ENCODE data around the gene TBCCD1.

DNA sequence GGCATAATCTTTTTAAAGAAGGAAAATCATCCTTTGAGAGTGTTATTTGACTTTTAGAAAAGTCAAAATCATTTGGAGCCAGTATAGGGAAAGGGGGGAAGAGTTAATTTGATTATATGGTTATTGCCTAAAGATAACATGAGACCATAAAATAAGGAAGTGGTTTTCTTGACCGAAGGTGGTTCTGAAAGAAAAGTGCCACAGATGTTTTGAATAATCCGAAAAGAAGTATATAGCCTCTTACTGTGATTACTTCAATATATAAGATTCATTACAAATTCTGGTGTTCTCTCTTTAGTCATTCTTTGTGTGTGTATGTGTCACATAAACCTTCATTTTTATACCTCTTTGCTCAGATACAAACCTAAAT is 4.5 kb upstream of the TBCCD1 start:
- TF ChIP-seq, protein P1, sequence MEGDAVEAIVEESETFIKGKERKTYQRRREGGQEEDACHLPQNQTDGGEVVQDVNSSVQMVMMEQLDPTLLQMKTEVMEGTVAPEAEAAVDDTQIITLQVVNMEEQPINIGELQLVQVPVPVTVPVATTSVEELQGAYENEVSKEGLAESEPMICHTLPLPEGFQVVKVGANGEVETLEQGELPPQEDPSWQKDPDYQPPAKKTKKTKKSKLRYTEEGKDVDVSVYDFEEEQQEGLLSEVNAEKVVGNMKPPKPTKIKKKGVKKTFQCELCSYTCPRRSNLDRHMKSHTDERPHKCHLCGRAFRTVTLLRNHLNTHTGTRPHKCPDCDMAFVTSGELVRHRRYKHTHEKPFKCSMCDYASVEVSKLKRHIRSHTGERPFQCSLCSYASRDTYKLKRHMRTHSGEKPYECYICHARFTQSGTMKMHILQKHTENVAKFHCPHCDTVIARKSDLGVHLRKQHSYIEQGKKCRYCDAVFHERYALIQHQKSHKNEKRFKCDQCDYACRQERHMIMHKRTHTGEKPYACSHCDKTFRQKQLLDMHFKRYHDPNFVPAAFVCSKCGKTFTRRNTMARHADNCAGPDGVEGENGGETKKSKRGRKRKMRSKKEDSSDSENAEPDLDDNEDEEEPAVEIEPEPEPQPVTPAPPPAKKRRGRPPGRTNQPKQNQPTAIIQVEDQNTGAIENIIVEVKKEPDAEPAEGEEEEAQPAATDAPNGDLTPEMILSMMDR (IDR thresholded peaks at IDR 0.05; ENCODE audit: borderline replicate concordance, extremely low read depth, low read length, poor library complexity, severe bottlenecking), result no peak
- TF ChIP-seq EZH2 (IDR thresholded peaks at IDR 0.05; ENCODE audit: borderline replicate concordance, low read depth, low read length, severe bottlenecking), result no peak
